ENCODE measurements around the gene TNKS1BP1.
"Not testable (repeated sequence)": the region's sequence is repeated elsewhere in the genome, so short reads cannot be mapped to it uniquely, and the experiment has no call there.

The TNKS1BP1 gene, protein sequence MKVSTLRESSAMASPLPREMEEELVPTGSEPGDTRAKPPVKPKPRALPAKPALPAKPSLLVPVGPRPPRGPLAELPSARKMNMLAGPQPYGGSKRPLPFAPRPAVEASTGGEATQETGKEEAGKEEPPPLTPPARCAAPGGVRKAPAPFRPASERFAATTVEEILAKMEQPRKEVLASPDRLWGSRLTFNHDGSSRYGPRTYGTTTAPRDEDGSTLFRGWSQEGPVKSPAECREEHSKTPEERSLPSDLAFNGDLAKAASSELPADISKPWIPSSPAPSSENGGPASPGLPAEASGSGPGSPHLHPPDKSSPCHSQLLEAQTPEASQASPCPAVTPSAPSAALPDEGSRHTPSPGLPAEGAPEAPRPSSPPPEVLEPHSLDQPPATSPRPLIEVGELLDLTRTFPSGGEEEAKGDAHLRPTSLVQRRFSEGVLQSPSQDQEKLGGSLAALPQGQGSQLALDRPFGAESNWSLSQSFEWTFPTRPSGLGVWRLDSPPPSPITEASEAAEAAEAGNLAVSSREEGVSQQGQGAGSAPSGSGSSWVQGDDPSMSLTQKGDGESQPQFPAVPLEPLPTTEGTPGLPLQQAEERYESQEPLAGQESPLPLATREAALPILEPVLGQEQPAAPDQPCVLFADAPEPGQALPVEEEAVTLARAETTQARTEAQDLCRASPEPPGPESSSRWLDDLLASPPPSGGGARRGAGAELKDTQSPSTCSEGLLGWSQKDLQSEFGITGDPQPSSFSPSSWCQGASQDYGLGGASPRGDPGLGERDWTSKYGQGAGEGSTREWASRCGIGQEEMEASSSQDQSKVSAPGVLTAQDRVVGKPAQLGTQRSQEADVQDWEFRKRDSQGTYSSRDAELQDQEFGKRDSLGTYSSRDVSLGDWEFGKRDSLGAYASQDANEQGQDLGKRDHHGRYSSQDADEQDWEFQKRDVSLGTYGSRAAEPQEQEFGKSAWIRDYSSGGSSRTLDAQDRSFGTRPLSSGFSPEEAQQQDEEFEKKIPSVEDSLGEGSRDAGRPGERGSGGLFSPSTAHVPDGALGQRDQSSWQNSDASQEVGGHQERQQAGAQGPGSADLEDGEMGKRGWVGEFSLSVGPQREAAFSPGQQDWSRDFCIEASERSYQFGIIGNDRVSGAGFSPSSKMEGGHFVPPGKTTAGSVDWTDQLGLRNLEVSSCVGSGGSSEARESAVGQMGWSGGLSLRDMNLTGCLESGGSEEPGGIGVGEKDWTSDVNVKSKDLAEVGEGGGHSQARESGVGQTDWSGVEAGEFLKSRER (N-terminal part only)

DNA sequence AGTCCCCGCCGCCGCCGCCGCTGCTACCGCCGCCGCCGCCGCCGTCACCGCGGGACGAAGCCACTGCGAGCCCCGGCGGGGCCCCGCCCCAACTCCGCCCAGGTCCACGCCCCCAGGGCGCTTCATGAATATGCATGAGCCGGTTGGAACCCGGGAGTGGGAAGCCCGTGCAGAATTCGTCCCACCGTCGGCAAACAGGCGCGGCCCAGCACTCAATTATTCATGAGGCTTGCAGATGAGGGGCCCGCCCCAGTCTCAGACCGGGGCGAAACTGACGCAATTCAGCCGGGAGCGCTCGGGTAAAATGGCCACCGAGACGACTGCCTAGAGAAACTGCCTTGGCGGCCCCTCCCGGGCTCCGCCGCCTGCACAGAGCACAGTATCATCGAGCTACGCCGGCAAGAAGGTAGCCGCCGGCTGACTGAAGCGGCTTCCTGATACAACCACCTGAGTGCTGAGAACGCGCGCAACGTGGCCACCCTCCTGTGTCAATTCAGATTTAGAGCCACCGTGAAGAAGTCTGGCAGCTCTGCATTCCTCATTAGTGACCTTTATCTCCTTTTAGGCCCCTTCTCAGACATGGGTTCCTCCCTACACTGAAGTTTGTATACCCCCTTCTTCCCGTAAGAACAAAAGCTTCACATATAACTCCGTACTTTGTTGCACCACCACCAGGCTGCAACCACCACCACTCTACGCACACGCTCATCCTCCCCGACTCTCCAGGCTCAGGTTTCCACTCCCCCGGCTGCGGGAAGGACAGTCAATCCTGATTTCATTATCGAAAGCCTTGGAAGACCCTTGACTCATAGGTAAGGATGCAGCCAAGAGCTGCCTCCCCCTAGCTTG is at the start of gene TNKS1BP1:
TSS of gene TNKS1BP1 (minus strand) at position 67 of the 849 bp plus-strand sequence. CDS start 3,067 bp downstream, outside the sequence.
- DNase-seq (ENCODE audit: low read depth): peak; percentile 96

DNA sequence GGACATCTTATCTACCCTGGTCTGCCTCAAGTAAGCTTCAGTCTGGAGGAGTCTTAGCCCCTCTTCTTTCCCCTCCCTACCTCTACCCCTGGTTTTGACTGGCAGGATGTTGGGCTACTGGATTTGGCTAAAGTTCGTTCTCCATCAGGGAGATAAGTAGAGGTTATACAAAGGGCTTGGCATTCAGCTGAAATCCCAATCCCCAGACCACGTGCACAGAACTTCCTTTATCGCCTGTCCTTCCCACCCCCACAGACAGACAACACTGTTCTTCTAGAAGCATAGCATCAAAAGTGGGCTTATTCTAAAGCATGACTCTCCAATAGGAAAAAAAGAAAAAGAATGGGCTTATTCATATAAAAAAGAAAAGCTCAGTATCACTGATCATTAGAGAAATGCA is 48.4 kb upstream of the TNKS1BP1 start:
- DNase-seq (ENCODE audit: low read depth): no peak

DNA sequence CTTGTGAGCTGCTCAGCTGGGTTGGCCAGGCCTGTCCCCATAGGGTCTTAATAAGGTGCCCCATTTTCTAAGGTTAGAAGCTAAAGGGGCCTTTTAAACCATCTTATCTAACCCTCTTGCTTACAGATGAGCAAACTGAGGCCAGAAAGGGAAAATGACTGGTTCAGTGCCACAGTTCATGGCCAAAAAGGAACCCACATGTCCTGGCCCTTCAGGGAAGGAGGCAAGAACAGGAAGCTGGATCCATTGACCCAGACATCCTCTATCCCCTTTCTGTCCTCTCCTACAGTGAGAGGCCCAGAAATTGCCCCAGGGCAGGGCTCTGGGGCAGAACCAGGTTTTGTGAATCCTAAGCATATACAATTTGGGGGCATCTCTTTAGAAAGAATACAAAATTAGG is 46.2 kb upstream of the TNKS1BP1 start:
- no peak for DNase-seq (ENCODE audit: low read depth)

DNA sequence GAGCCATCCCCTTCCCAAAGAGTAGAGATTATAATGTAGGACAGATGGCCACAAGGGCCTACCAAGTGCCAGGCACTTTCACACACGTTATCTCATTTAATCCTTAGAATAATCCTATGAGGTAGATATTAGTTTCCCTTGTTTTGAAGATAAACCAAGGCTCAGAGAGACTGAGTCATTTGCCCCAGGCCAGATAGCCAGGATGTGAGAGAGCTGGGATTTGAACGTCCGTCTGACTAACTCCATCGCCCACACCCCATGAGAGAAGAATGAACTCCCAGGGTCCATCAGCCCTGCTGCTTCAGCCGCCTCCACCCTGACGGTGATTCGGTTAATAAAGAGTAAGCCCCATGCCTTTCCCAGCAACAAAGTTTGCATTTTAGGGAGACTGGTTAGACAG is 45.5 kb upstream of the TNKS1BP1 start:
- DNase-seq (ENCODE audit: low read depth): no peak

DNA sequence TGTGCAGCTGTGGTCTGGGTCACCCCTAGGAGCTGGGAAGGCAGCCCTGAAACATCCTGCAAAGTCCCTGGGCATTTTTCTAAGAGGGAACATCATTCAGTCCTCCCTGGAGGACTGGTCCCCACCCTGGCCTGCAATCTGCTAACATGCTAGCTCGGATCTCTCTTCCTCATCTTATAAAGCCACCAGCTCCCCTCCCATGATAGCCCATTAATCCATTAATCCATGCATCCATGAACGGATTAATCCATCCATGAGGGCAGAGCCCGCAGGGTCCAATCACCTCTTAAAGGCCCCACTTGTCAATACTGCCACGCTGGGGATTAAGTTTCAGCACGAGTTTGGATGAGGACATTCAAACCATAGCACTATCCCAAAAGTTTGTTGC is 44.1 kb upstream of the TNKS1BP1 start:
- DNase-seq (ENCODE audit: low read depth): no peak

DNA sequence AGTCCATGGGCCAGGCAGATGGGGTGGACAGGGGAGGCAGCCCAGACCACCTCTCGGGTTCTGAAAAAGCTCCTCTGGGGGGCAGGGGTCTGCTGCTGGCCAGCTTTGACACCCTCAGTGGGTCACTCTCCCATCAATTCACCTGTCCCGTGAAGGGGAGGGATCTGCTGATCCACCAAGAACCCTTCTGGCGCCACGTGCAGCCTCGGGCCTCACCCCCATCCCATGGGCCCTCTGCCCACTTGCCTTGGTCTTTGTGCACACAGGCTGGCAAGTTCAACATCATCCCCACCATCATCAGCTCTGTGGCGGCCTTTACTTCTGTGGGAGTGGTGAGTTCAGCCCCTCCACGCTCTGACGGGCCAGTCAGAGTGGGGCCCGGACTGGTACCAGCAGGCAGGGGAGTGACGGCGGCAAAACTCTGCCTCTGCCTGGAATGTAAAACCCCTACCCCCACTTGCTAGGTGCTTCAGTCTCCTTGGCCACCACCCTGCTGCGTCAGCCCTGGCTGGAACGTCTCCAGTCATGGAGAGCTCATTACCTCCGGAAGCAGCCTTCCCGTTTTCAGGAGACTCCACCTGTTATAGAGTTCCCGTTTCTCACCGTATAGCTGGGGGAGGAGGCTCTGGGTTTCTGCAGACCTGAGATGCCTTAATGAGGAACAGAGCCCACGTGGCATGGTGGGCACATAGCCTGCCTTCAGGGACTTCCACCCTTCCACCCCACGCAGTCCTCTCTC is 43.5 kb upstream of the TNKS1BP1 start:
- DNase-seq (ENCODE audit: low read depth): no peak

DNA sequence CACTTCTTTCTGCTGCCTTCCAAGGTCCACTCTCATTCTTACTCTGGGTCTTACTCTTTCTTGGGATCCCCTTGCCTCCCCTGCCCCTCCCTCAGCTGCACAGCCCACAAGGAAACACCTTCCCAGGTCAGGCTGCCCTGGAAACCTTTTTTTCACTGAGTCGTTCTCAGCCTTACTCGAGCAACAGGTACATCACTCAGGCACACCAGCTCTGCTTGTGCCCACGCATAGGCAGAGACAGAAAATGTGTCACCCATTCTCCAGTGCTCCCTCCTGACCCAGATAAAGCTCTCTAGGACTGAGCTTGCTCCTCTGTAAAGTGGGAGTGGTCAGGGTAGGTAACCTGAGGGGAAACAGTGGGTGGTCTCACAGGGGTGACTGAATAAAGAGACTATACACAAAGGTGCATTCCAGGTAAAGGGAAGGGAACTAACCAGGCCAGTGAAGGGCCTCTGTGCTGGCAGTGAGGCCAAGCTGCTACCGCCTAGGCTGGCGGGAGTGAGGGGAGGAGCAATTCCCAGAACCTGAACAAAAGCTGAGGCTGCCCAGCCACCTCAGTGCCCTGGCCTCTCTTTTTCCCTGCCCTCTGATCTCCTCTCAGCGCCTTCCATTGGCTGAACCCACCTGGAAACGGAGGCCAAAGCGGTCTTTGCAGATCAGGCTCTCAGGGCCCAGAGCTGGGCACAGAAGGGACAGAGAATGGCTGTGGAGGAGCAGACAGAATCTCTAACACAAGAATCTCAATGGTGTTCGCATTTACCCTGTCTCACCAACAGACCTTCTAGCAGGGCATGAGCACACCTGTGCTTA is 40.3 kb upstream of the TNKS1BP1 start:
- no peak for DNase-seq (ENCODE audit: low read depth)

DNA sequence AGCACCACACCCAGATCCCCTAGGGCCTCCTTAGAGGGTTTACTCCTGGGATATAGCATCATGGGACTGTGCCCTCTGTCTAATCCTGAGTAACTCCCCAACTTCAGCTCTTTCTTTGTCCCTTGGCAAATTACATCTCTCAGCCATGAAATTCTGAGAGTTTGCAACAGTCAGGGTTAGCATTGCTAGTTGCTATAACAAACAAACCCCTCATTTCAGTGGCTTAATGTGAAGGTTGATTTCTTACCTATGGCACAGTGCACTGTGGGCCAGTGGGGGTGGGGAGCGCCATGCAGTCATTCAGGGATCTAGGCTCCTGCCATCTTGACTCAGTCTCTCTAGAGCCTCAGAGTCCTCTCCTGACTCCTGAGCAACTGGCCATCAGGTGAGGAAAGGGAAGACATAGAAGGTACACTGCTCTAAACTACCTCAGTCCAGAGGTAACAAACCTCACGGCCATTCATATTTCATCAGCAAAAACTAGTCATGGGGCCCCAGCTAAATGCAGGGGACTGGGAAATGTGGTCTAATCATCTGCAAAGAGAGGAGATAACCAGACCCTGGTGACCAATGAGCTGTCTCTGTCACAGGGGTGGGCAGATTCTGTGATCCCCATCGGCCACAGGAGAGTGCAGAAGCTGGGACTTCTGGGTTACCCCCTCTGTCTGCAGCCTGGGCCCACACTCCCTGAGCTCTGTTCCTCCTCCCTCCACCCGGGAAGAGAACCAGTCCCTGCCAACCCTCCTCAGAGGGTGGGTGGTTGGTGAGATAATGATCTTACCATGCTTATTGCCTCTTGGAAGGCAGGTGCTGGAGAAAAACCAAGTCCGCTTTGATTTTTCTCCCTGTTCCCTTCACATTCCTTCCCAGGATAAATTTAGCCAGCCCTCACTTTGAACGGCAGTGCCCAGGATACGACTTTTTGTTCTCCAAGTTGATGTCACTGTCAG is 38.7 kb upstream of the TNKS1BP1 start:
- DNase-seq (ENCODE audit: low read depth): no peak

DNA sequence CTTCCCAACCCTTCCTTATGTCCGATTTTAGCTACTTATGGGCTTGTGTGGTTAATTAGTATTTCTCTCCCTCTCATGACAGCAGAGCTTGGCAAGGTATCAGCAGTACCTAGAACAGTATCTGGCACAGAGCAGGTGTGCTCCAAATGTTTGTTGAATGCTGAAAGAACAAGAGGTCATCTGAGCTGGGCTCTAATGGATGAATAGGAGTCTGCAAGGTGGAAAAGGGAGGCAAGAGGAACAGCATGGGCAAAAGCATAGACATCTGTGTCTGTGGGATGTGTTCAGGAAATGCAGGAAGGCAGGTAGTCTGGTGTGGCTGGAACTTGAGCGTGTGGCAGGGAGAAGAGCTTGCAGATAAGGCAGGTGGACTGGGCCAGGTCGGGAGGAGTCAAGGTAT is 37.2 kb upstream of the TNKS1BP1 start:
- DNase-seq (ENCODE audit: low read depth): no peak

DNA sequence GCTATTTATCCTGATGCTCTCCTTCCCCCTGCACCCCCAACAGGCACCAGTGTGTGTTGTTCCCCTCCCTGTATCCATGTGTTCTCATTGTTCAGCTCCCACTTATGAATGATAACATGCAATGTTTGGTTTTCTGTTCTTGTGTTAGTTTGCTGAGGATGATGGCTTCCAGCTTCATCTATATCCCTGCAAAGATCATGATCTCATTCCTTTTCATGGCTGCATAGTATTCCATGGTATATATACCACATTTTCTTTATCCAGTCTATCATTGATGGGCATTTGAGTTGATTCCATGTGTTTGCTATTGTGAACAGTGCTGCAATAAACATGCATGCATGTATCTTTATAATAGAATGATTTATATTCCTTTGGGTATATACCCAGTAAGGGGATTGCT is 36.7 kb upstream of the TNKS1BP1 start:
- not testable (repeated sequence) for DNase-seq (ENCODE audit: low read depth)

DNA sequence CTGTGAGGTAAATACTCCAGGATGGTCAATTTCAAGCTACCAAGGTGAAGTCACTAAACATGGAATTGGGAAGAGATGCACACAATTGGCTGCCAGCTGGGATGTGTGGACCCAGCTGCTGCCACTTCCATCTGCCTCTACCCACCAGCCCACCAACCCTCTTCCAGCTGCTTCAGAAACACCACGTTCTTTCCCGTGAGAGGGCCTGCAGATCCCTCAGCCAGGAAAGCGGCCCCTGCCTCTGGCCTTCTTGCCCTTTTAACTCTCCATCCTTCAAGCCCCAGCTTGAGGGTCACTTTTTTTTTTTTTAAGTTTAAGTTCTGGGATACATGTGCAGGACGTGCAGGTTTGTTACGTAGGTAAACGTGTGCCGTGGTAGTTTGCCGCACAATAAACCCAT is 36.2 kb upstream of the TNKS1BP1 start:
- no peak for DNase-seq (ENCODE audit: low read depth)

DNA sequence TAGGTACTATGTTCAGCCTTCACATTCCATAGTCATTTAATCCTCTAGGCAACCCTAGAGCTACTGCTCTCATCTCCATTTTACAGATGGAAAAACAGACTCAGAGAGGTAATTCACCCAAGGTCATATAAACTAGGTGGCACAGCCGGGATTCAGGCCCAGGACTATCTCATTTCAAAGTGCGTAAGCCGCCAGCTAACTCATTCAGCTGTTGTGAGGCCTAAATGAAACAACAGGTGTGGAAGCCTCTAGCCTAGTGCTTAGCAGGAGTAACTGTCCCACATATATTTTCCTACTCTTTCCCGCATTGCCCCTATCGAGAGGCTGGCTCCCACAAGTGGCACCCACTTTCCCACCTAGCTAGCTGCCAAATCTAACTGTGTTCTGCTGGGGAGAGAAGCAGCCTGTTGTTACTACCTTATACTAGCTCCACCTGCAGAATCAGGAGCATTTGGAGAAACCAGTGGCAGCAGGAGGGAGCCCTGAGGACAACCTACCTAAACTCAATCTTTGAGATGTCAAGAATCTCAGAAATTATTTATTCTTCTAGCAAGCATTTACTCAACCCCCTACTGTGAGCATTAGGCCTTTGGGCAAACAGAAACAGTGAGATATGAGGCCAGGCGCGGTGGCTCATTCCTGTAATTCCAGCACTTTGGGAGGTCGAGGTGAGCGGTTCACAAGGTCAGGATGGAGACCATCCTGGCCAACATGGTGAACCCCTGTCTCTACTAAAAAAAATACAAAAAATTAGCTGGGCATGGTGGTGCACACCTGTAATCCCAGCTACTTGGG is 35.3 kb upstream of the TNKS1BP1 start:
- DNase-seq (ENCODE audit: low read depth): no peak

DNA sequence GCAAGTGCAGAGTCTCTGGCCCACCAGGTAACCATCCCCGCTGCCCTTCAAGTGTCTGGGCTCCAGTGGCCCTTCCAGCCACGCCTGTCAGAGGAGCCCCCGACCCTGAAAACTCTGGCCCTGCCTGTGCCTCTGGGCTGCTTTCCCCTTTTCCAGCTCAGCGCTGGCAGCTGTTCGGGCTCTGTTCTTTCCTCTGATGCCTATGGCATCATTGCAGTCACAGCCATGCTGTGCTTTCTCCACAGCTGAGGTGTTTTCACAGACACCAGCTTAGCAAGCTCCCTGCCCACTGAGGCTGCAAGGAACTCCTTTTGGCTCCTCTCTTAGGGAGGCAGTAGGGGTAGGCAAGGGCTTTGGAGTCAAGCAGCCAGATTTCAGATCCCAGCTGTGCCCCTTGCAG is 34.6 kb upstream of the TNKS1BP1 start:
- no peak for DNase-seq (ENCODE audit: low read depth)

DNA sequence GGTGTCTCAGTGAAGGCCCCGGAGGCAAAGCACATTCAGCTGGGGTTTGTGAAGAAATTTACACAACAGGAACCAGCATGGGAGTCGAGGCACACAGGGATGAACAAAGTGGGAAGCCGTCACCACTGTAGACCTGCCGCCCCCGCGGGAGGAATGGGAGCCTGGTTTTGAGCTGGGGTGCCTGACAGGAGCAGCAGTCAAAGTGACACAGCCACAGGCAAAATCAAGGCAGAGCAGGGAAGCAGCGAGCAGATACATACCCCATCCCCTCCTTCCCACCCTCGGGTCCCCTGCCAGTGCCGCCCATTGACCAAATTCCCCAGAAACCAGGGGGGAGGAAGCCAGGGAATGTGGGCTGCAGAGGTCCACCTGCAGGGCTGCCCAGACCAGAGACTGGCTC is 34.2 kb upstream of the TNKS1BP1 start:
- no peak for DNase-seq (ENCODE audit: low read depth)

DNA sequence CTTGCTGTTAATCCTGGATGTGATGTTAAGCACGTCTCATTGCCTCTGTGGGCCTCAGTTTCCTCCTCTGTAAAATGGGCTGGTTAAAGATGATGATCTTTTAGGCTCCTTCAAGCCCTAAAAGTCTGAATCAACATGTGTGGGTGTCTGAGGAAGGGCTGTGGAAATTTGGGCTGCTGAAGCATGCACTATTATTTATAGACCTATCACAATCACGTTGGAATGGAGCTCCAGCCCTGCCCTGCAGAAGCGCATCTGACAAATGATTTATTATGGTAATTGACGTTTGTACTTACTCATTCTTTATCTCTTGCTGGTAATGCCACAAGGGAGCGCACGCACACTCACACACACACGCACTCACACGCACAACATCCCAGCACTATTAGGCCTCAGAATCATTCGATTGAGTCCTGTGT is 33.8 kb upstream of the TNKS1BP1 start:
- DNase-seq (ENCODE audit: low read depth): no peak

DNA sequence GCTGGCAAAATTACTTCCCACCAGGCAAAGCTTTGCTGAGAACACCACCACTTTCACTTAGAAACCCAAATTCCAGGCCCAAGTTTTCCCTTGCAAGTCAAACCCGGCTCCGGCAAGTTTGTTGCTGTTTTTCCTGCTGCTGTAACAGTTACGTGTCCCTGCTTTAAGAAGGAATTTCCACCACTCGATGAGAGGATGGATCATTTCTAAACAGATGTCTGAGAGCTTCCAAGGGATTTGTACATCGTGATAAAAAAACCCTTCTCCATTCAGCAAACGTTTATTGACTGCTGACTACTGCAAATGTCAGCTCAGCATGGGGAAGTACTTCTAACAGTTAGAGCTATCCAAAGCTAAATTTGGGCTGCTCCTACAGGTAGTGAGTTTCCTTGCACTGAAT is 33.1 kb upstream of the TNKS1BP1 start:
- DNase-seq (ENCODE audit: low read depth): no peak

DNA sequence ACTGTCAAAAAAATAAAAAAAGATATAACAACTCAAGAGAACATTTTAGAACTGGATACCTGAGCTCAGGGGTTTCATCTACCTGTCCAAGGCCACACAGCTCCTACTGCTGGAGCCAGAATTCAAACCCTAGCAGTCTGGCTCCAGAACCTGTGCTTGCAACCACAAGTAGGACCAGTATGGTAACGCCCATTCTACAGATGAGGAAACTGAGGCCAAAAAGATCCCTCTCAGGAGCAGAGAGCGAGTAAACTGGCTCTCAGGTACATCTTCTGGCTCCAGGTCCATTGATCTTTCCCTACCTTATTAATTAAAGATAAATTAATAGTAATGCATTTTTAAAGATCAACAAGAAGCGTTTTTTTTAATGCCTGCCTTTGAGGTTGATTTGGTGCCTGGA is 32.6 kb upstream of the TNKS1BP1 start:
- DNase-seq (ENCODE audit: low read depth): no peak

DNA sequence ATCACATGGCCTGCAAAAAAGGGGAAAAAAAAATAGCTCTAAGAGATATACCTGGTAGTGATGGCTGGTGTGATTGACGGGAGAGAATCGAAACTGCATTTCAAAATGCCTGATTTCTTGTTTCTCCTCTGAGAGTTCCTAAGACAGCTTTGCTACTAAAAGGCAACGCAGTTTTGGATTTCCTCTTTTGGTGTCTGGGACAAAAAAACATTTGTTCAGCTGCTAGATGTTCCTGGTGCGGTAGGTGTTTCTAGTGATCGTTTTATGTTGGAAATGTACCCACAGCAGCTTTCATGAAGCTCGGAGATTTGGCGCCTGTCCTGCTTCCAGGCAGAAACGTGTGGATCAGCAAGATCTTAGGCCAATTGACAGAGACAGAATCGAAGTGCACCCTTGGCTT is 31.5 kb upstream of the TNKS1BP1 start:
- DNase-seq (ENCODE audit: low read depth): no peak
